Coronary artery (tissue), 2 donors: Measurements from ENCODE around the gene RPAIN.

Source experiments
- DNase-seq: peaks from one replicate; pipeline ENCODE4 v3.0.0-alpha.2; 2017; ENCODE audit warnings: low spot score
- H3K27ac ChIP-seq, 2 donors: fragments of 200-600 bp; sonication (generic); one replicate each; pipeline ENCODE4 v1.5.1; 2016 to 2019
- H3K4me3 ChIP-seq: fragments of 200-600 bp; sonication (generic); 2 replicates; pipeline ENCODE4 v1.5.1; 2016; ENCODE audit warnings: mild to moderate bottlenecking, moderate library complexity
- TF ChIP-seq, protein P1 (sequence below): fragments of 200-600 bp; sonication (generic); IDR thresholded peaks from one replicate; pipeline ENCODE4 v1.5.1; 2019; ENCODE audit warnings: antibody characterized with exemption

The RPAIN gene, protein sequence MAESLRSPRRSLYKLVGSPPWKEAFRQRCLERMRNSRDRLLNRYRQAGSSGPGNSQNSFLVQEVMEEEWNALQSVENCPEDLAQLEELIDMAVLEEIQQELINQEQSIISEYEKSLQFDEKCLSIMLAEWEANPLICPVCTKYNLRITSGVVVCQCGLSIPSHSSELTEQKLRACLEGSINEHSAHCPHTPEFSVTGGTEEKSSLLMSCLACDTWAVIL

DNA sequence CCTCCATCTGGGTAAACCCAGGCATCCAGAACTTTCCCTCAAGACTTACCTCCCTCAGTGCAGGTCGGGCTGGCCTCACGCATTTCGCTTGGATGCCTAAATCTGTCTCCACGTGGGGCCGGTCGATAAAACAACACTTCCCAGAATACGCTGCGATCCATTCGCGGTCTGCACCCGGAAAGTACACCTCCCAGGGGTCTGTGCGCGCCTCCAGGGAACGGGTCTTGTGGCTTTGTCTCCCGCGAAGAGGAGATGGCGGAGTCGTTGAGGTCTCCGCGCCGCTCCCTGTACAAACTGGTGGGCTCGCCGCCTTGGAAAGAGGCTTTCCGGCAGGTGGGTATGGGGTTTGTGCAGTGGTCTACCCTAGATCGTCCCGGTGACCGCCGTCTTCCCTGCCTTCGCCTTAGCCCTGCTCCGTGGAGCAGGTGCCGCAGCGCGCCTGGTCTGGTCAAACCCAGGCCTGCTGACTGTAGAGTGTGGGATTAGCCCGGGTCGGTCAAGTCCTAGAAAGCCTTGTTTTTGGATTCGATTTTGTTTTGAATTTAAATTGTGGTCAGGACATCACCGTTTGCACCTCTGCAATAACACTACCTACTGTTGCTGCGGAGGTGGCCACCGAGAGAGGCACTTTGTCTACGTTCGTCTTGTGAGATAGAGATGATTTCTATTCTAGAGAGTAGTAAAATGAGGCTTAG lies at the start of gene RPAIN:
TSS of gene RPAIN (plus strand) at position 224 of the 695 bp plus-strand sequence. CDS start at position 253, 29 bp downstream.
- peak; percentile 90 for DNase-seq
- H3K27ac ChIP-seq: peak within 1 kb of the TSS; percentile 72 to 92

DNA sequence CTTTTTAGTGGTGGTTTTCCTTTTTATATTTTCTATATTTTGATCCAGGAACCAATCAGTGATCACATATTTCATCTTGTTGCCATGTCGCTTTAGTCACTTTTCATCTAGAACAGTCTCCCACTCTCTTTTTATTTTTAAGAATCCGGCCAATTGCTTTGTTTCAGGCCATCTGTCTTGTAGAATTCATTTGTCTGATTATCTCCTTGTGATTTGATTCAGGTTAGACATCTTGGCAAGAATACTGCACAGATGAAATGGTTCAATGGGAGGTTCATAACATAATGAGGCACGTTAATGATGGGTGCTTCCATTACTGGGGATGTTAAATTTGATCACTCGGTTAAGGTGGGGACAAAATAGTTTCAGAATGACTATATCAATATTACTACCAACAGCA lies 49.6 kb upstream of the RPAIN start:
- Histone ChIP-seq H3K4me3 (no peak overlapping the region), H3K27ac (no peak overlapping the region)
- TF ChIP-seq, protein P1, sequence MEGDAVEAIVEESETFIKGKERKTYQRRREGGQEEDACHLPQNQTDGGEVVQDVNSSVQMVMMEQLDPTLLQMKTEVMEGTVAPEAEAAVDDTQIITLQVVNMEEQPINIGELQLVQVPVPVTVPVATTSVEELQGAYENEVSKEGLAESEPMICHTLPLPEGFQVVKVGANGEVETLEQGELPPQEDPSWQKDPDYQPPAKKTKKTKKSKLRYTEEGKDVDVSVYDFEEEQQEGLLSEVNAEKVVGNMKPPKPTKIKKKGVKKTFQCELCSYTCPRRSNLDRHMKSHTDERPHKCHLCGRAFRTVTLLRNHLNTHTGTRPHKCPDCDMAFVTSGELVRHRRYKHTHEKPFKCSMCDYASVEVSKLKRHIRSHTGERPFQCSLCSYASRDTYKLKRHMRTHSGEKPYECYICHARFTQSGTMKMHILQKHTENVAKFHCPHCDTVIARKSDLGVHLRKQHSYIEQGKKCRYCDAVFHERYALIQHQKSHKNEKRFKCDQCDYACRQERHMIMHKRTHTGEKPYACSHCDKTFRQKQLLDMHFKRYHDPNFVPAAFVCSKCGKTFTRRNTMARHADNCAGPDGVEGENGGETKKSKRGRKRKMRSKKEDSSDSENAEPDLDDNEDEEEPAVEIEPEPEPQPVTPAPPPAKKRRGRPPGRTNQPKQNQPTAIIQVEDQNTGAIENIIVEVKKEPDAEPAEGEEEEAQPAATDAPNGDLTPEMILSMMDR: no peak
- no peak for DNase-seq

More for the DNA sequence above, at the start of gene RPAIN:
- TF ChIP-seq, protein P1: no peak
- H3K4me3 ChIP-seq: peak within 1 kb of the TSS; percentile 90

DNA sequence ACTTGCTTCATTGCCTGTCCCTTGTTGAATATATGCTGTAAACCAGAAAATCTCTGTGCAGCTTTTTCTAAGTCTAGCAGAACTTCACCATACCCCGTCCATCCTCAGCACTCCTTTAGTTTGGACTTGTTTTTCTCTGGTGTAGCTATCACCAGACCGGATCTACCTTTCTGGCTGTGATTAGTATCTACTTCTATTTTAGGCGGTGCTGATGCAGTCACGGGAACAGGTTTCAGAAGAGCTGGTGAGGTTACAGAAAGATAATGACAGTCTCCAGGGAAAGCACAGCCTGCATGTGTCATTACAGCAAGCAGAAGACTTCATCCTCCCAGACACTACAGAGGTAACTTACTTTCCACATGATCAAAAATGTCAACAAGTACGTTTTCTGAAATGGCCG lies 46.9 kb upstream of the RPAIN start:
- TF ChIP-seq, protein P1: no peak
- H3K4me3 ChIP-seq: no peak overlapping the region
- H3K27ac ChIP-seq: no peak overlapping the region
- DNase-seq: no peak

DNA sequence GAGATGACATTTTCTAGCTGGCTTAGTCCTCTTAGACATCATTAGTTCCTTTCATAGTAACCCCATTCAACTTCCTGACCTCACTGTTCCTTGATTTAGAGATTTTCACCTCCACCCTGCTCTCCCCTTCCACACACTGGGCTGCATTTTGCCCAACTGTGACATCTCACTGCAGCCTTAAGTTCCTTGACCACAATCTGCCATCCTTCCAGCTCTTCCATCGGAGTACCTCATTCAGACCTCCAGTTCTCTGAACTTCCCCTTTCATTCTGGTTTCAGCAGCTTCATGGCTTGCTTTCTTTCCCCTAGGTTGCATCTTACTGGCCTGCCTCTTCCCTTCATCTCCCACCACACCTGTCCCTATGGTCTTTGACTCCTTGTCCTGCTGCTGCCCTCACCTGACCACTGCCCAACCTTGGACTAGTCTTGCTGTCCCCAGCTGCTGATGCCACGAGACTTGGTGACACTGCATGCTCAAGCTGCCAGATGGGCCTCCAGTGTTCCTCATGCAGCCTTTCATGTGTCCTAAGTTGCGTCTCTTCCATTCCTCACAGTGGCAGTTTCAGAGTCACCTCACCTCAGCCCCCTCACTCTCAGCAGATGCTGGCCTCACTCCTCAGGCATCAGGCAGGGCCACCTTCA lies 41.3 kb upstream of the RPAIN start:
- H3K27ac ChIP-seq: no peak overlapping the region
- DNase-seq: no peak
- TF ChIP-seq, protein P1: no peak
- H3K4me3 ChIP-seq: no peak overlapping the region

DNA sequence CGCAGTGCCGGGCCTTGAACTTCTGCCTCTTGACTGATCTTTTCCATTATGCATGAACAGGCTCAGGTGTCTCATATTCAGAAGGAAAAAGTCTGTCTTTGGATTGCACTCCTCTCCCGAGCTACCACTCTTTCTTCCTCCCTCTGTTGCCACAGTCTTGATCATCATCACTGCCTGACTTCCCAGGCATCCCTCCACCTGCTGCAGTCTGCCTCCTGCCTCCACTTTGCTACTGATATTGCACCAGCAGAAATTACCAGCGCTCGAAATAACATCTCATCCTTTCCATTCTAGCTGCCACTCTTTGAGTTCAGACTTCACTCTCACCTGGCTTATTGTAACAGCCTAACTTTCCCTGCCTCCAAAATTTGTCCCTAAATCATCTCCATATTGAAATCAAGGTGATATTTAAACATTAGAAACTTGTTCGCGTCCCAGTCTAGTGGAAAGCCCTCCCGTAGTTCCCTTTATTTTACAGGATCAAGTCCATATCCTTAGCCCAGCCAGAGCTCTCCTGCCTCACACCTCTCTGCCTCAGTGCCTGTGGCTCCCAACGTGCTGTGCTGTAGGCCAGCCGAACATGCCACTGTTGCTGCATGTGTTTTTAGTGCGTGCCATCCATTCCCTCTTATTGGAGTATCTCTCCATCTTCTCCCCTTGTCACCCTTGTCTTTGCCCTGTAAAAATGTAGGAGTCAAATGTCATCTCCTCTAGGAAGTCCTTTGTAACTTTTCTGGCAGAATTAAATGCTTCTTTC lies 40.5 kb upstream of the RPAIN start:
- Histone ChIP-seq H3K4me3 (no peak overlapping the region), H3K27ac (no peak overlapping the region)
- DNase-seq: no peak
- TF ChIP-seq, protein P1: no peak

DNA sequence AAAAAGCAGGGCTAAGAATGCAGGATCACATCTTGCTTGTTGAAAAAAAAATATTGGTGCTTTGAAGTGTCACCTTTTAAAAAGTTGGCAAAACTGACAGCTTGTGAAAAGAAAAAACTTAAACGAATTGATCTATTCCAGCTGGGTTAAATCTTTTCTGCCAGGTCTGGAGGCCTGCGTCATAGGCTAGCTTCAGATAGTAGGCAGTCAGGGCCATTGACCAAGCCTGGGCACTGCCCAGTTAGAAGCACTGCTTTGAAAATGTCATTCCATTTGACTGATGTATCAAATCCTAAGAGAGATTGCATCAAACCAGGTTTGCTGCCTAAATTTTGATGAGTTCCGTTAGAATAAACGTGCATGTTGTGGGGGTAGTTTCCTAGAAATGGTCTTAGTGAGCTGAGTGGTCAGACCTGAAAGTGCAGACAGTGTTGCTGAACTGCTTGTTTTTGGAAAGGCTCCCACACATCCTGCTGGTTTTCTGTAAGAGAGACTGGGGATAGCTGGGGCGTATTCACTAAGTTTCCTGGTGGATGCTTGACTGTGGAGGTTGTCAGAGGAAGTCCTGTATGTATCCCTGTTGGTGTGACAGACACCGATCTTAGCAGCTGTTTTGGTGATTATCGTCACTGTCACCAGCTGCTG lies 39.4 kb upstream of the RPAIN start:
- no peak overlapping the region for H3K27ac ChIP-seq
- no peak for DNase-seq
- TF ChIP-seq, protein P1: no peak
- H3K4me3 ChIP-seq: no peak overlapping the region
